H1 (cell line): ENCODE measurements around the gene SCFD1. TPM values are rescaled to one million over a fixed set of nuclear protein-coding genes. Genes with fewer than 3 reads are reported as not detected.

Source experiments
- CTCF ChIA-PET: fragments of 300-600 bp; sonication (Branson Sonifier 250); formaldehyde crosslinking; loops from one replicate; lab custom pipeline; 2021; ENCODE audit not compliant: partially characterized antibody; lab: Charles Lee
- POLR2A ChIA-PET: fragments of 300-600 bp; sonication (Branson Sonifier 250); formaldehyde crosslinking; loops from one replicate; lab custom pipeline; 2021; ENCODE audit warnings: inconsistent platforms; ENCODE audit not compliant: partially characterized antibody; lab: Charles Lee
- DNase-seq, 2 experiments: peaks; one replicate each; pipeline versions ENCODE4 v3.0.0 to v3.0.0-alpha.2; 2010 to 2022; ENCODE audit warnings: low spot score in 2 of 2, low read depth in 1 of 2, mixed read lengths in 1 of 2
- FAIRE-seq: peaks from 2 replicates; lab custom pipeline; 2011; peaks lifted over from hg19 to GRCh38; lab: Jason Lieb, UNC
- H2AFZ ChIP-seq: 2 replicates; pipeline ENCODE4 v1.8.1; 2012; ENCODE audit warnings: low read length, inconsistent platforms
- H2AK5ac ChIP-seq: 2 replicates; pipeline ENCODE4 v1.6.1; 2013; ENCODE audit warnings: low read depth, low read length
- H2BK120ac ChIP-seq: replicated peaks from 2 replicates; pipeline ENCODE3; 2013; ENCODE audit warnings: low read depth, low read length, inconsistent platforms
- H2BK12ac ChIP-seq: 2 replicates; pipeline ENCODE4 v1.6.1; 2013; ENCODE audit warnings: low read depth, low read length
- H2BK15ac ChIP-seq: 2 replicates; pipeline ENCODE4 v1.6.1; 2013; ENCODE audit warnings: low read length
- H2BK20ac ChIP-seq: 2 replicates; pipeline ENCODE4 v1.6.1; 2013; ENCODE audit warnings: low read length
- H2BK5ac ChIP-seq: 2 replicates; pipeline ENCODE4 v1.6.1; 2013; ENCODE audit warnings: low read depth, low read length
- H3K14ac ChIP-seq: 2 replicates; pipeline ENCODE4 v1.6.1; 2013; ENCODE audit warnings: inconsistent platforms; ENCODE audit not compliant: insufficient read length
- H3K18ac ChIP-seq: 2 replicates; pipeline ENCODE4 v1.6.1; 2013; ENCODE audit warnings: low read length; ENCODE audit errors: extremely low read depth
- H3K23ac ChIP-seq: 2 replicates; pipeline ENCODE4 v1.6.1; 2013; ENCODE audit warnings: inconsistent platforms; ENCODE audit not compliant: insufficient read length
- H3K23me2 ChIP-seq: 2 replicates; pipeline ENCODE4 v1.6.1; 2013; ENCODE audit warnings: low read depth, low read length
- H3K27ac ChIP-seq: 2 replicates; pipeline ENCODE4 v1.6.1; 2011; ENCODE audit warnings: low read depth, low read length, inconsistent platforms
- H3K27me3 ChIP-seq, 4 experiments: replicated peaks in 1 of 4; 1 replicate in 1 of 4; 2 replicates in 3 of 4; pipeline versions ENCODE4 v1.6.1 to v1.8.1; 2011 to 2013; ENCODE audit warnings: low read length in 3 of 4, mild to moderate bottlenecking in 3 of 4, inconsistent platforms in 2 of 4, mixed read lengths in 2 of 4, moderate library complexity in 1 of 4; ENCODE audit not compliant: control insufficient read depth in 3 of 4, insufficient read depth in 3 of 4; ENCODE audit errors: extremely low read depth in 1 of 4
- H3K36me3 ChIP-seq, 4 experiments: 2 replicates each; pipeline versions ENCODE4 v1.6.1 to v1.8.1; 2011 to 2013; ENCODE audit warnings: mild to moderate bottlenecking in 4 of 4, low read length in 3 of 4, moderate library complexity in 2 of 4, control low read depth in 1 of 4, inconsistent platforms in 1 of 4; ENCODE audit not compliant: insufficient read depth in 4 of 4, control insufficient read depth in 2 of 4
- H3K4ac ChIP-seq: replicated peaks from 2 replicates; pipeline ENCODE3; 2013; ENCODE audit warnings: low read length, low read depth, mixed read lengths, inconsistent platforms; ENCODE audit not compliant: insufficient read length
- H3K4me1 ChIP-seq, 4 experiments: replicated peaks in 1 of 4; 1 replicate in 1 of 4; 2 replicates in 3 of 4; pipeline versions ENCODE4 v1.6.1 to v1.8.1; 2011 to 2013; ENCODE audit warnings: low read length in 3 of 4, inconsistent platforms in 2 of 4, mixed read lengths in 1 of 4; ENCODE audit not compliant: insufficient read depth in 4 of 4, control insufficient read depth in 3 of 4
- H3K4me2 ChIP-seq, 2 experiments: 2 replicates each; pipeline versions ENCODE4 v1.6.1 to v1.8.1; 2011 to 2013; ENCODE audit warnings: low read depth in 2 of 2, low read length in 2 of 2, control low read depth in 1 of 2, inconsistent platforms in 1 of 2, mild to moderate bottlenecking in 1 of 2; ENCODE audit not compliant: insufficient read depth in 1 of 2
- H3K4me3 ChIP-seq, 4 experiments: fragments of 200-600, 300-600 bp in 1 of 4; sonication (generic), shearing (Covaris generic), sonication (Bioruptor Twin) in 1 of 4; 2 replicates each; pipeline versions ENCODE4 v1.5.1 to v1.8.1; 2011 to 2016; ENCODE audit warnings: low read length in 4 of 4, low read depth in 3 of 4, control low read depth in 2 of 4, inconsistent platforms in 2 of 4, mild to moderate bottlenecking in 2 of 4, mixed read lengths in 1 of 4, moderate library complexity in 1 of 4; ENCODE audit not compliant: insufficient read depth in 2 of 4; ENCODE audit errors: extremely low read depth in 1 of 4
- H3K56ac ChIP-seq: replicated peaks from 2 replicates; pipeline ENCODE3; 2013; ENCODE audit warnings: low read depth, mild to moderate bottlenecking, mixed read lengths, low read length, inconsistent platforms; ENCODE audit not compliant: insufficient read length
- H3K79me1 ChIP-seq: 2 replicates; pipeline ENCODE4 v1.6.1; 2013; ENCODE audit warnings: low read depth, low read length, control low read depth
- H3K79me2 ChIP-seq, 2 experiments: 2 replicates each; pipeline versions ENCODE4 v1.6.1 to v1.8.1; 2012 to 2013; ENCODE audit warnings: low read length in 2 of 2, mild to moderate bottlenecking in 2 of 2, inconsistent platforms in 1 of 2; ENCODE audit not compliant: insufficient read depth in 2 of 2, control insufficient read depth in 1 of 2
- H3K9ac ChIP-seq, 4 experiments: replicated peaks in 1 of 4; 1 replicate in 1 of 4; 2 replicates in 3 of 4; pipeline versions ENCODE4 v1.6.1 to v1.8.1; 2011 to 2013; ENCODE audit warnings: low read depth in 3 of 4, low read length in 3 of 4, control low read depth in 2 of 4, mild to moderate bottlenecking in 2 of 4, moderate library complexity in 2 of 4, inconsistent platforms in 1 of 4; ENCODE audit errors: extremely low read depth in 1 of 4
- H3K9me3 ChIP-seq, 2 experiments: 2 replicates each; pipeline versions ENCODE4 v1.6.1 to v1.8.1; 2012 to 2013; ENCODE audit warnings: mild to moderate bottlenecking in 2 of 2, moderate library complexity in 2 of 2, control low read depth in 1 of 2, inconsistent platforms in 1 of 2, low read depth in 1 of 2, low read length in 1 of 2, mixed read lengths in 1 of 2; ENCODE audit not compliant: insufficient read depth in 2 of 2
- H4K20me1 ChIP-seq, 2 experiments: replicated peaks in 1 of 2; 2 replicates each; pipeline versions ENCODE3 to v1.8.1; 2011 to 2013; ENCODE audit warnings: inconsistent platforms in 2 of 2, low read length in 2 of 2, mild to moderate bottlenecking in 1 of 2; ENCODE audit not compliant: insufficient read depth in 2 of 2, control insufficient read depth in 1 of 2
- H4K5ac ChIP-seq: 2 replicates; pipeline ENCODE4 v1.6.1; 2013; ENCODE audit warnings: low read length, low read depth, mixed read lengths, inconsistent platforms; ENCODE audit not compliant: insufficient read length
- H4K8ac ChIP-seq: 2 replicates; pipeline ENCODE4 v1.8.0; 2013; ENCODE audit warnings: mild to moderate bottlenecking, moderate library complexity, low read length, inconsistent platforms; ENCODE audit not compliant: insufficient read depth; ENCODE audit errors: extremely low read depth
- H4K91ac ChIP-seq: replicated peaks from 2 replicates; pipeline ENCODE3; 2013; ENCODE audit warnings: low read length, mixed read lengths, inconsistent platforms; ENCODE audit not compliant: insufficient read length
- ASH2L ChIP-seq: fragments of 200-600, 300-600 bp; sonication (generic); IDR thresholded peaks from one replicate; pipeline ENCODE4 v1.7.1; 2017; ENCODE audit warnings: low read length
- KDM4A ChIP-seq: IDR thresholded peaks from one replicate; pipeline ENCODE4 v1.7.1; 2012; ENCODE audit warnings: low read depth, mild to moderate bottlenecking, moderate library complexity, low read length, inconsistent platforms; ENCODE audit not compliant: severe bottlenecking
- YY1 ChIP-seq: IDR thresholded peaks from 2 replicates; pipeline ENCODE4 v1.6.1; 2011; ENCODE audit warnings: low read depth, mild to moderate bottlenecking, low read length
- WGBS, 2 experiments: shearing (Covaris generic) in 1 of 2; methylation state at CpG; one replicate each; pipeline versions ENCODE4 v1.1.6 to v1.1.7; 2013 to 2015; ENCODE audit warnings: low lambda C conversion rate in 2 of 2, mixed read lengths in 2 of 2, inconsistent platforms in 1 of 2, low coverage in 1 of 2, missing lambda C conversion rate in 1 of 2; ENCODE audit not compliant: insufficient replicate concordance in 2 of 2, insufficient coverage in 1 of 2, insufficient read length in 1 of 2; ENCODE audit errors: extremely low coverage in 1 of 2, missing lambda C conversion rate in 1 of 2; 5-methylcytosine and 5-hydroxymethylcytosine counted together
- polyA plus RNA-seq, 7 experiments: library from polyadenylated mRNA; depleted of rRNA in 3 of 7; stranded (reverse) in 5 of 7; unstranded in 2 of 7; fragments of >200 nt in 5 of 7; fragments of 200-250 nt in 2 of 7; gene quantifications; 1 replicate in 5 of 7; 2 replicates in 1 of 7; 4 replicates in 1 of 7; pipeline versions ENCODE4 v1.2.1 to v1.2.3, GENCODE V29; 2011 to 2013; ENCODE audit warnings: missing spikeins in 2 of 7, mixed read lengths in 2 of 7
- total RNA-seq: library from RNA; stranded (reverse); fragmentation: NEBNext Ultra II Directional; extraction: Animal tissue kit (Norgen Biotek cat#: 25700); gene quantifications from 2 replicates; pipeline ENCODE4 v1.2.1, GENCODE V29; 2021

SCFD1 gene
- total and polyA plus RNA-seq, 2 of the 8 experiments (the other 6 are each of a cell fraction or from before 2014, with no cell fraction given), result 32.8 to 64.5 TPM

- no peak overlapping the region for H4K5ac ChIP-seq
- TF ChIP-seq YY1, result no peak
- no peak for TF ChIP-seq KDM4A
- TF ChIP-seq ASH2L, result no peak
Observed at GRCh38 chr14:30600922-30601918, 20.9 kb upstream of the SCFD1 start.

More at GRCh38 chr14:30600922-30601918, 20.9 kb upstream of the SCFD1 start:
- no peak overlapping the region for H2AFZ ChIP-seq
- no peak overlapping the region for H3K56ac ChIP-seq
- H3K18ac ChIP-seq, result no peak overlapping the region
- no peak overlapping the region for H4K8ac ChIP-seq
- H3K9ac ChIP-seq, result no peak overlapping the region
- CTCF ChIA-PET, result interaction anchor here (1.0 kb wide), 1 partner anchor 919 kb away, joined by 3 read pairs; no protein-coding TSS in a partner anchor
- no peak overlapping the region for H3K4me3 ChIP-seq
- no peak overlapping the region for H2AK5ac ChIP-seq
- 89% methylated on average over 8 of the region's 8 CpGs; no CpG with 5 or more reads in 1 of the 2 experiments for WGBS, 2 experiments
- H3K4me1 ChIP-seq, result no peaks in the 10 kb centered on the region
- H3K9me3 ChIP-seq, result no peaks in the 10 kb centered on the region
- no peak overlapping the region for H2BK15ac ChIP-seq
- H3K79me2 ChIP-seq, result no peaks in the 10 kb centered on the region
- FAIRE-seq (no peak), DNase-seq (no peak)
- H3K23me2 ChIP-seq, result no peaks in the 10 kb centered on the region
- H2BK120ac ChIP-seq, result no peak overlapping the region
- H3K4me2 ChIP-seq, result no peak overlapping the region
- H3K27ac ChIP-seq, result peak overlapping the region; percentile 19; the same call in 1 of the 2 replicates
- H3K4ac ChIP-seq, result no peak overlapping the region
- H4K20me1 ChIP-seq, result peaks cover 0 to 6% of the 10 kb centered on the region in 2 experiments
- H3K14ac ChIP-seq, result no peak overlapping the region
- H3K36me3 ChIP-seq, result peaks cover 9 to 88% (median 48%) of the 10 kb centered on the region in 4 experiments
- no peak overlapping the region for H2BK5ac ChIP-seq
- no peak overlapping the region for H2BK12ac ChIP-seq
- H3K23ac ChIP-seq, result no peak overlapping the region
- POLR2A ChIA-PET, result no interaction called here
- H4K91ac ChIP-seq, result no peak overlapping the region
- no peaks in the 10 kb centered on the region for H3K79me1 ChIP-seq
- no peak overlapping the region for H2BK20ac ChIP-seq
- no peaks in the 10 kb centered on the region for H3K27me3 ChIP-seq
